Left ventricle myocardium inferior (tissue), 1 donor: ENCODE measurements around the gene YPEL1. TPM values are rescaled to one million over a fixed set of nuclear protein-coding genes. Genes with fewer than 3 reads are reported as not detected.

Experiments
- DNase-seq: peaks from one replicate; pipeline ENCODE4 v3.0.0-alpha.2; 2020
- H3K27ac ChIP-seq: fragments of 200-600 bp; replicated peaks from 2 replicates; pipeline ENCODE4 v1.8.0; 2021
- H3K27me3 ChIP-seq: fragments of 200-600 bp; 2 replicates; pipeline ENCODE4 v1.8.0; 2021; ENCODE audit warnings: low read depth
- H3K36me3 ChIP-seq: fragments of 200-600 bp; 2 replicates; pipeline ENCODE4 v1.8.0; 2021
- H3K4me1 ChIP-seq: fragments of 200-600 bp; 2 replicates; pipeline ENCODE4 v1.8.0; 2021
- H3K4me3 ChIP-seq: fragments of 200-600 bp; 2 replicates; pipeline ENCODE4 v1.8.0; 2021; ENCODE audit warnings: mild to moderate bottlenecking, moderate library complexity
- H3K9me3 ChIP-seq: fragments of 200-600 bp; replicated peaks from 2 replicates; pipeline ENCODE4 v1.8.0; 2021
- CTCF ChIP-seq: fragments of 200-600 bp; IDR thresholded peaks from 2 replicates; pipeline ENCODE4 v1.8.0; 2021; ENCODE audit warnings: antibody characterized with exemption, mild to moderate bottlenecking, borderline replicate concordance
- intact Hi-C: fragments of 100-400 bp; cut with micrococcal nuclease; formaldehyde crosslinking; loops from one replicate; pipeline ENCODE4 v1.11.0; 2022
- total RNA-seq: library from RNA; stranded (reverse); fragmentation: NEBNext Ultra II Directional; extraction: Animal tissue kit (Norgen Biotek cat#: 25700); gene quantifications from one replicate; pipeline ENCODE4 v1.2.1, GENCODE V29; 2021
- donor health status: DM: no; HTN: yes; CAD: no; lungs with severe emphysema.

YPEL1 gene
- total RNA-seq, 1 donor from 2014 or later, result 8.3 TPM

DNA sequence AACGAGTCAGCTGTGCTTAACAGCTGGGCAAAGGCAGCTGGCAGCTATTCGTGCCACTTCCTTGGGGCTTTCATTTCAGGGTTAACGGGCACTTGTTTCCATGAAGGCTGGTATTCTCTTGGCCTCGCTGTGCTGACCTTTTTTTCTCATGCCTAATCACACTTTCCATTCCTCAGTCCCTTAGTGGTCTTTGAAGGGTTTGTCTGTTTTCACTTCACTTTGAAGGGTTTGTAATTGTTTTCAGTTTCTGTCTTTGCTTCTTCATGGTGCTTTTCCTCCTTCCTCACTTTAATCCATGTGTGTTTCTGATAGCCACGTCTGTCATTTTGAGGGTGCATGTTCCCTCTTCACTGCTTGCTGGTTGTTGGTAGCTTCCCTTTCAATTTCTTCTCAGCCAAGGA, 45.2 kb downstream of the YPEL1 start:
- no peak for TF ChIP-seq CTCF
- no peak overlapping the region for H3K4me3 ChIP-seq
- intact Hi-C loops, result no loop called here
- H3K27ac ChIP-seq, result no peak overlapping the region
- no peak for DNase-seq
- no peaks in the 10 kb centered on the region for H3K4me1 ChIP-seq
- H3K36me3 ChIP-seq, result peaks cover 88% of the 10 kb centered on the region
- no peaks in the 10 kb centered on the region for H3K27me3 ChIP-seq
- H3K9me3 ChIP-seq, result no peaks in the 10 kb centered on the region

DNA sequence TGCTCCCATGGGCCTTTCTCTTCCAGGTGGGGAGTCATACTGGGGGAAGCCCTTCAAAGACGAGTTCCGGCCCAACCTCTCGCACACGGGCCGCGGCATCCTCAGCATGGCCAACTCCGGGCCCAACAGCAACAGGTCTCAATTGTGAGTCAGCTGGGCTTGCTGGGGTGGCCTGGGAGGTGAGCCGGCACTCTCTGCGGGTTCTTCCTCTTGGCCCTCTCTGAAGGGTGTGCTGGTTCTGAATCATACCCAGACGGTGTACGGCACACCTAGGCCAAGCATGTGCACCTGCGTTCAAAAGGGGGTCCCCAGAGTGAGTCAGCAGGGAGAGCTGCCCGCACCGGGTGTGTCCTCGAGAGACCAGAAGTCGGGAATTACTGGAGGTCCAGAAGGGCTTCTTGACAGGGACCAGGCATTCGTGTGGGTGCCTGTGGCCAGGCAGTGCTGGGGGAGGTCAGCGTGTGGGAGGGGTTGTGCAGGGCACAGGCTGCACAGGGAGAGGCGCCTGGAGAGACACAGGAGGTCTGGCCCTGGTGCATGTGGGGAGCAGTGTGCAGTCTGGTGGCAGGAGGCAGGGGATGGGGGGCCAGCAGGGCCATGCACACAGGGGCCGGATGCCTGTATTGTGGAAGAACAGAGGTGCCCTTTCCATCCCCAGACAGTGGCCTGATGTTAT, 46.8 kb downstream of the YPEL1 start:
- H3K4me3 ChIP-seq, result no peak overlapping the region
- TF ChIP-seq CTCF, result no peak
- no peak overlapping the region for H3K27ac ChIP-seq
- no peaks in the 10 kb centered on the region for H3K27me3 ChIP-seq
- H3K9me3 ChIP-seq, result no peaks in the 10 kb centered on the region
- no peak for DNase-seq
- intact Hi-C loops, result no loop called here
- H3K4me1 ChIP-seq, result no peaks in the 10 kb centered on the region
- H3K36me3 ChIP-seq, result peaks cover 87% of the 10 kb centered on the region

GRCh38 chr22:21688341-21688705, 47.3 kb downstream of the YPEL1 start:
- intact Hi-C loops, result no loop called here
- no peak overlapping the region for H3K27ac ChIP-seq
- no peaks in the 10 kb centered on the region for H3K27me3 ChIP-seq
- no peak for TF ChIP-seq CTCF
- peaks cover 87% of the 10 kb centered on the region for H3K36me3 ChIP-seq
- H3K4me3 ChIP-seq, result no peak overlapping the region
- no peaks in the 10 kb centered on the region for H3K9me3 ChIP-seq
- H3K4me1 ChIP-seq, result no peaks in the 10 kb centered on the region
- DNase-seq, result no peak

GRCh38 chr22:21687685-21688259, 47.8 kb downstream of the YPEL1 start:
- H3K4me1 ChIP-seq, result no peaks in the 10 kb centered on the region
- intact Hi-C loops, result no loop called here
- H3K27ac ChIP-seq, result no peak overlapping the region
- DNase-seq, result no peak
- H3K36me3 ChIP-seq, result peaks cover 87% of the 10 kb centered on the region
- H3K27me3 ChIP-seq, result no peaks in the 10 kb centered on the region
- TF ChIP-seq CTCF, result no peak
- H3K9me3 ChIP-seq, result no peaks in the 10 kb centered on the region
- no peak overlapping the region for H3K4me3 ChIP-seq

GRCh38 chr22:21686634-21687393, 48.8 kb downstream of the YPEL1 start:
- Histone ChIP-seq H3K27me3 (no peaks in the 10 kb centered on the region), H3K36me3 (peaks cover 91% of the 10 kb centered on the region), H3K27ac (no peak overlapping the region), H3K4me3 (no peak overlapping the region), H3K4me1 (no peaks in the 10 kb centered on the region), H3K9me3 (no peaks in the 10 kb centered on the region)
- intact Hi-C loops, result no loop called here
- no peak for TF ChIP-seq CTCF
- DNase-seq, result no peak
